GM12801 (cell line): Measurements from ENCODE around the gene PTGIS.

ENCODE experiments used
- CTCF ChIP-seq: IDR thresholded peaks from one replicate; pipeline ENCODE4 v1.5.1; 2011; ENCODE audit warnings: control low read depth; ENCODE audit not compliant: insufficient read length; ENCODE audit errors: extremely low read depth

Gene PTGIS

DNA sequence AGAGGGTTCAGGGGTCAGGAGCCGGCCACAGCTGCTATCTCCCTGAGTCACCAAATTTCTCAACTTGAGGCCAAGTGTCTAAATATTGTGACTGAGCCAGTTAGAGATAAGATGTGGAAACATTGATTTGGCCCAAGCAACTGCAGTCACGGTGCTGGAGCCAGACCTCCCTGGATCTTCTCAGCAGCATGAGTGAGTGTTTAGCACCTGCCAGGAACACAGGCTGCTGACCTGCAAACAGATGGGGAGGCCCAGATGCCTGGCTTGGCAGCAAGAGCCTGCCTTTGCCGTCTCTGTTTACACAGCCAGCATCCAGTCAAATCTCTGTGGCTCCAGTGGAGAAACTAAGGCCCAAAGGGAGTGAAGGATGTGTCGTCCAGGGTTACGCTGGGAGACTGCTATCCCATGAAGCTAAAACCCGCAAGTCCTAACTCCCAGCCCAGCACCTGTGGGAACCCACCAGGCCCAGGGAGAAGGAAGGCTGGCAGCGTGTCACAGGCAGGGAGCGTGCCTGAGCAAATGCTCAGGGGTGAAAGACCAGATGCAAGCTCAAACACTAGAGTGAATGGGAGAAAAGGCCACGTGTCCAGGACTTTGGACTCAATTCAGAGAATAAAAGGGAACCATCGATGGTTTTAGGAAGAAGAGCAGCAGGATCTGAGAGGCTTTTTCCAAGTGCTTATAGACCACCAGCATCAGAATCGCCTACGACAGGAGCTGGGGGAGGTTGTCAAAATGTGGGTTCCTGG is 15.9 kb upstream of the PTGIS start:
- TF ChIP-seq CTCF = no peak

DNA sequence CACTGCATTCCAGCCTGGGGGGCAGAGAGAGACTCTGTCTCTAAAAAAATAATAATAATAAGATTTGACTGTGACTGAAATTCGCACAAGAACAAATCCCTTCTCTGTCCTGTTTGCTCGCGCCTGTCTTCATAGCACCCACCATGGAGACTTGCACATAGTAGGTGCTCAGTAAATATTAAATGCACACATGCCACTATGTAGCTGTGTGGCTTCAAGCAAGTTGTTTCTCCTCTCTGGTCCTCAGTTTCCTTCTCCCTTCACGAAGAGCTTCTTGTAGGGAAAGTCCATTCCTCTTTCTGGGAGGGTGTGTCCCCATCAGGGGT is 15.4 kb upstream of the PTGIS start:
- no peak for TF ChIP-seq CTCF

- no peak for TF ChIP-seq CTCF
Observed at GRCh38 chr20:49582413-49583334, 14.7 kb upstream of the PTGIS start.

GRCh38 chr20:49581482-49581881 is 13.5 kb upstream of the PTGIS start:
- TF ChIP-seq CTCF = no peak

DNA sequence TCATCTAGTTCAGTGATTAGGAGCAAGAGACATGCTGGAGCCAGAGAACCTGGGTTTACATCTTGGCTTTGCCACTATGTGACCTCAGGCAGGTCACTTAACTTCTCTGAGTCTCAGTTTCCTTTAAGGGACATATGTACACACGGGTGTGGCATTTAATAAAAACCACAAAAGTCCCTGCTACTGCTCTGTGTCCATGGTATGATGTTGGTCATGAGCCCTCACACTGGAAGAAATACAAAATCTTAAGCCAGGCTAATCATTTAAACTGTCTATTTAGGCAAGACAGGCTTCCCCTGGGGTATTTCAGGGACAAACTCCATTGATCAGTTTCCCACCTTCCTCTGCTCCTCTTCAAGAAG is 12.9 kb upstream of the PTGIS start:
- no peak for TF ChIP-seq CTCF

DNA sequence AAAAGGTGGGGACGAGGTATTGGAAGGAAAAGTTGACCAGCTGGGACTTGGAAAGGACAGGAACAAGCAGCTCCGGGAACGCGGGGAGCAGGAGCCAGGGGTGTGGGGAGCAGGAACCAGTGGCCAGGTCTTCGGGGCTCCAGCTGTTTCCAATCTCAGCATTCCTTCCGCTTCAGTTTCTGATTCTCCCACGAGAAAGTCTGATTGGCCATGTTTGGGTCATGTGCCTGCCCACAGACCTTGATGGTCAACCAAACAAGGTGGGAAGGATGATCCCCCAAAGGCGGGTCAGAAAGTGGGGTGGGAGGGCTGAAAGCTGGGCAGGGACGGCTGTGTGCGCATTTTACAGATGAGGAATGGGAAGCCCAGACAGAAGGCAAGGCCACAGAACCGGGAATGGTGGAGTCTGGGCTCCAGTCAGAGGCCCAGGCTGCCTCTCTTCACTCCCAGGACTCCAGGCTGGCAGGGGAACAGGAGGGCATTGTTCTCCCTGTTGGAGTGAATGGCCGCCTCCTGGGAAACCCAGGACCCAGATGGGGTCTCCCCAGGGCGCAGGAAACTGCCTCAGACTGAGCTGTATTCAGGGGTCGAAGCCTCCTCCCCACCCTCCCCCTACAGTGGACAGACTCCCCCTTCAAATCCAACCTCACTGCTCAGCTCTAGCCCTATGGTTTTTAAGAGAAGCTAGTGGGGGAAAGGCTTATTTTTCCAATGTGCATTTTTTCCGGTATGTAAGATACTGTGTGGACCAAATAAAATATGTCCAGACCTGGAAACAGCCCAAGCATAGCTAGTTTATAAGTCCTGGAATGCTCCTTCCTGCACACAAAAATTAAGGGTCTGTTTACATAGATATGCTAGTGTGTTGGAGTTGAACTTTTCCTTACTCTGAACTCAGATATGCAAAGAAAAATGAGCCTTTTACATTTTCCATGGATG is 12.2 kb upstream of the PTGIS start:
- no peak for TF ChIP-seq CTCF

- no peak for TF ChIP-seq CTCF
Observed at GRCh38 chr20:49579195-49579594, 11.3 kb upstream of the PTGIS start.
